Stimulated activated CD8-positive, alpha-beta memory T cell treated with anti-CD3 and anti-CD28 coated beads, Interleukin-15, amount 100 ng/mL, for 4 hours (primary cell): Measurements from ENCODE around the gene CUL1.
"Not testable (repeated sequence)": the region's sequence is repeated elsewhere in the genome, so short reads cannot be mapped to it uniquely, and the experiment has no call there.

Experiments used
- DNase-seq, 2 donors: peaks; one replicate each; pipeline ENCODE4 v3.0.0-alpha.2; 2020; ENCODE audit warnings: low read depth in 2 of 2

CUL1 gene

DNA sequence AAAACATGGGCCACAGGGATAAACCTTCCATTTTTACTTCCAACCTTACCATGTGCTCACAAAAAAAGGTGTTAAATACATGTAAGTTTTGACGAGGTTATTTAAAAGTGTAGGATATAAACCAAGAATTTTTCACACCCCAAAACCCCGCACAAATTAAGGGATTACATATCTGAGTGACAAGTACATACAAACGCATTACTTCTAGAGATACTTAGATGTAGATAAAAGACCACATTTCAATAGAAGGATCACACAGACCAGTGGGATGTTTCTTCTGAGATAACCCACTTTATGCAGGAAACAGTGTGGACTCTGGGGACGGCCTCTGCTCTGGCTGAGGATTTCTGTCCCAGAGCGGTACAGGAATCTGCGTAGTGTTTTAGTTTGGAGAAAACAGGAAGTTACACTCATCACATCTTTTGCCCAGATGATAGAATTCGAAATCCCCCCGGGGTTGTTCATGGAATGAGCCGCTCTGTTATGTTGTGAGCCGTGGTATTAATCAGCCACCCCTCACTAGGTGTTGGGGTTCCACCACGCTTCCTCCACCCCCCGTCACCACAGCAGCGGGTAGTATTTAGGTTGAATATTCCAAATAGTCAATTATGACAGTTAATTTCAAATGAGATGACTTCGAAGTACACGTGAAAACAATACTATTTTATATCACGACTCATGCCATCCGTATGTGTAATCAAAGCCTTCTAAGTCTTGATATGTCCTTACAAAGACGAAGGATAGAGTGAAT is 1.3 kb upstream of the CUL1 start:
- DNase-seq = peak in 1 of 2 donors; percentile 7

DNA sequence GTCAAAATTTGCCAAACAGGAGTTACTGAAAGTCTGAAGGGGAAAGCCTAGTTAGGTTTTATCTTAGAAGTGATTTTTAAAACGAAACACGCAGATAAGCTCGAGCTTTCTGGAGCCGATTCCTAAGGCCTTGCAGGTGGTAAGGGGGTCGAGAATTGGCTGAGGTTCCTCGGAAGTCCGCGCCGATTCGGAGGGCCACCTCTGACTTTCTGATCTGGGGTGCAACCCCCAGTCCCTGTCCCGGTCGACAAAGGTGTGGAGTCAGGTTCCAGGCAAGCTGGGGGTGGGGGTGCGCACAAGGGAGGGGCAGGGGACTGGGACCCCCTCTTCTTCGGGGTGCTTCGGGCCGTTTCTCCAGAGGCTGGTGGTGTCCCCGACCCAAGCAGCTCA is 701 bp upstream of the CUL1 start:
- no peak for DNase-seq

DNA sequence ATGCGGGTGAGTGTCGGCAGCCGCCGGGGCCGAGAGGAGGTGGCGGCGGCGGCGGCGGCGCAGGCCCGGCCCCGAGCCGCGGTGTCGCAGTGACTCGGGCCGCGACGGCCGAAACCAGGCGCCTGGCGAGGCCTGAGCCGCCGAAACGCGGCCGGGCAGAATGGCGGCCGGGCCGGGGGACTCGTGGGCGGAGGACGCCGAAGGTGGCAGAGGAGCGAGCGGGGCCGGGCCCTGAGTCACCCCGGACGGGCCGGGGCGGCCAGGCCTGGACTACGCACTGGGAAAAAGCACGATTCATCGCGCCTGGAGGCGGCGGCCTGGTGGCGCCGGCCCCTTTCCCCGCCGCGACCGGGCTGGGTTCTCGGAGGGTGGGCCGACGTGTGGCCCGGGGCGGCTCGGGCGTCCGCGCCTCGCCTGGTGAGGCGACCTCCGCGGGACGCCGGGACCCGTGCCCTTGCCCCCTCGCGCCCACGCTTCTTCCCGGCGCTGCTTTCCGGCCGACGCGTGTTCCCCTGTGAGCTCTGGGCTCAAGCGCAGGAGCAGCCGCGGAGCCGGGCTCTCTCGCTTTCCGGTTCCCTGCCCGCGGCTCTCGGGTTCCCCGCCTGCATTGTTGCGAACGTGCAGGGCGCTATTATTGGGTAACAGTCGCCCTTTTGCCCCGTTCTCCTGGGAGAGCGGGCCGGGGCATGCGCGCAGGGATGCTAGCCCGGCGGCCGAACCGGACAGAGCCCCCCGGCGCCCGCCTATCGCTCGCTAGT is 500 bp downstream of the CUL1 start:
- peak; percentile 3 to 23 for DNase-seq

DNA sequence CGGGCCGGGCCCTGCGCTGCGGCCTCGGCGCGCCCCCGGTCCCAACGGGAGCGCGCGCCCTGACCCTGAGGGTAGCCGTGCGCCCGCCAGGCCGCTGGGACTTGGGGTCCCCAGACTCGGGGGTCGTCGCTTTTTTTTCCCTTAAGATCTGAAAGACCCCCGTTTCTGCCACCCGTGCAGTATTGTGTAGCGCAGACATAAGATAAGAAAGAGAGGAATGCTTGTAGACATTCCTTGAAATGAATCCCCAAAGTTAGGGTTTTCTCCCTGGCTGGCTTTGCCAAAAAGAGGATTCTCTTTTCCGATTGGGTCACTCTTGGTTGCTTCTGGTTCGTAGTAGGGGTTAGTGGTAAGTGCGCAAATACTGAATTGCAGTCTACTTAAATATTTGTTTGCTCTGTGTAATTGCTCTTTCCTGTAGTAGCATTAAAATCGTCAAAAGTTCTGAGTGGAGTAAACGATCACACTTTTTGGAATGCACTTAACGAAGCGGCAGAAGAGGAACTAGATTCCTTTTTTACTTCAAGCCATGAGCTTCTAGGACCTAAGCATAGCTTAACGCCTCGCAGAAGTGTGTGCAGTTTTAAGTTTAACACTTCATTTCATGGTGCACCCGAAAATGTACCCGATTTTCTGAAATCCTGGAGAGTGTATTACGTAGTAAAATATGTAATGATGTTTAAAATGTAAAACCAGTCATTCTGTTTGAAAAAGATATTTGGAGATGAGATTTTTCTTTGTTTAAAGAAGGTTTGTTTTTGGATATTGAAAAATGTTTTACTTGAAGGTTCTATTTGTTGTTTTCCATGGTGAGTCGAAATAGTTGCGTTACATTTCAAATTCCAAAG is 1.3 kb downstream of the CUL1 start:
- no peak for DNase-seq

DNA sequence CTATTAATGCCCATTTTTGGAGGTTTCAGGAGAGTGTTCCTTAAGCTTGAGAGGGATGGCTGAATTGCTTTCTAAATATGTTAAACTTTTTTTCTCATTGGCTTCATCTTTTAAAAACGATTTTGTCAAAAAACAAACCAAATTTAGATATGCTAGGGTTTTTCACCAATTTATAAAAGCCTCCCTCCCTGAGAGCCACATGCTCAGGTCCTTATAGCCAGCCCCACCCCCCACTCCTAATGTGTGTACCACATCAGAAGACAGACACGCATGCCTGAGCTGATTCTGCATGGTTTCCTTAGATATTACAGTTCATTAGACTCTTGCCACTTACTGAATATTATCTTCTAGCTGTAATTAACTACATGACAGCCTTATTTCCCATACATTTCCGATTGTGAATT is 2.0 kb downstream of the CUL1 start:
- DNase-seq = peak in 1 of 2 donors; percentile 20

DNA sequence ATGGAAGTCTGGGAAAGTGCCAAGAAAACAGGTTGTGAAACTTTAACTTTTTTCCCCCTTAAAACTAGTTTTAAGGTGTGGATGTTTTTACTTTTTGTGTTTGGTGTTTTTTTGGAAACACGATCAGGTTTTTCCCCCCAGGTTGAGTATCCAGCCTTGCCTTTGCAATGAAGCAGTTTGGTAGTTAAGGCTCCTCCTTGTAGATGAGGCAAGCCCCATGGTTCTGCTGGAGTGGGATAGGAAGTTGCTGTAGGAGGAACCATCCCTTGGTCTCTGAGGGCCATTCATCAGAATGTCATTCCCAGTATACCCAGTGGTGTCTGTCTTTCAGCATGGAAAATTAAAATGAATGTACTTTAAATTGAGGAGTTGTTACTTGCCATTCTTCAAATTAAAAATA is 2.7 kb downstream of the CUL1 start:
- no peak for DNase-seq

DNA sequence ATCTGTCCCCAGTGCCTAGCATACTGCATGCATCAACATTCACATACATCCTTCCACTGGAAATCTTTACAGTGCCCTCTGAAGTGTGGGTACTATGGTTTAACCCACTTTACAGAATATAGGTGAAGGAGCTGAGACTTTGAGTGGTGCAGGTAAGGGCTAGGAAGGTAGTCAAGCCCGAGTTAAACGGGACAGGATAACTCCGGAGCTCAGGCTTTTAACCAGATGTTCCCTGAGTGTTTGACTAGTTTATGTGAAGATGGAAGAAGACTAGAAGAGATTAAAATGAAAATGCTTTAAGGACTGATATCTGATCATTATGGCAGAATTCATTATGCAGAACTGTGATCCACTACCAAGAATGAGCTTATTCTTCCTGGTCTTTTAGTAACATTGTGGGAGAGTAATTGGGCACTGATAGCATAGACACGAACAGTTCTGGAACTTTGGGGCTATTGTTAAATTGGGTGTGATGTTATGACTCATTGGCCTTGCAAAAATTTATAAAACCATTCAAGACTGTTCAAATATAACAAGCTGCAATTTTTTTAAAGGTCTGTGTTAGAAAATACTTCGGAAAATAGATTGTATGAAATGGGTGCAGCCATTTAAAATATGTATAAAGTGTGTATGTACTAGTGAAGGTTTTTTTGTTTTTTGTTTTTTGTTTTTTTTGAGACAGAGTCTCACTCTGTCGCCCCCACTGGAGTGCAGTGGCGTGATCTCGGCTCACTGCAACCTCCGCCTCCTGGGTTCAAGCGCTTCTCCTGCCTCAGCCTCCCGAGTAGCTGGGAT is 4.4 kb downstream of the CUL1 start:
- no peak for DNase-seq

DNA sequence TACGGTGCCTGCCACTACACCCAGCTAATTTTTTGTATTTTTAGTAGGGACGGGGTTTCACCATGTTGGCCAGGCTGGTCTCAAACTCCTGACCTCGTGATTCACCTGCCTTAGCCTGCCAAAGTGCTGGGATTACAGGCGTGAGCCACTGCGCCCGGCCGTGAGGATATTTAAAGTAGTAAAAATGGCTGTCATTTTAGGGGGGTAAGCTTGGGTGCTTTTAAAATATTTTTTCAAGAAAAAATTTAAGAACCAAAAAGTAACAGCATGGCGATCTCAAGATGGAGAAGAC is 4.9 kb downstream of the CUL1 start:
- DNase-seq = not testable (repeated sequence)

DNA sequence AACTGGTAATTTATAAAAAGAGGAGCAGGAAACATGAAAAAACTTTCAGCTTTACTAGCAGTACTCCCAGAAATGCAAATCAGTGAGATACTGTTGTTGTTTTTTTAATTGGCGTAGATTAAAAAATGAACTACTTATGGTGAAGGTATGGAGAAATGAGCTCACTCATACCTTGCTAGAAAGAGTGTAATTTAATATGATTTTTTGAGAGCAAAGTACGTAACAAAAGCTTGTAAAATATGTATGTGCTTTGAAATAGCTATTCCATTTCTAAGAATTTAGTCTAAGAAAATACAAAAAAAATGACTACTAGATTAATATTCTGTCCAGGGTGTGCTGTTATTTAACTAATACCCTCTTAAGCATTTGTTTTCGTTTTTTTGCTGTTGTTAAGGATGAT is 5.5 kb downstream of the CUL1 start:
- no peak for DNase-seq

DNA sequence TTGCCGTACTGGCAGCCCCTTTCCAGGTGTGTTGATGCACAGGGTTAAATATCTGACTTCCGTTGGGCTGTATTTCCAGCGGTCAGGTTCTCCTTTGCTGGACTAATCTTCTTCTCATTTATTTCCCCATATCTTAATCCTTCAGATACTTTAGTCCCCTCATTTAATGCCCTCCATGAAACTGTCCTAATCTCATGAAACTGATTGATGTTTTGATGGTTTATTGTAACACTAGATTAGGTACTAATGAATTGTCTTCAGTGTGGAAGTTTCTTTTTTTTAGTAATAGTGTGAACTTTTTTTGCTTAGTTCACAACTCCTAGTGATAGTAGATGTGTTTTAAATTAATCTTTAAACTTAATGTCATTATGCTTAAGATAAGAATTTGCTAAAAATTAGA is 6.3 kb downstream of the CUL1 start:
- DNase-seq = no peak

DNA sequence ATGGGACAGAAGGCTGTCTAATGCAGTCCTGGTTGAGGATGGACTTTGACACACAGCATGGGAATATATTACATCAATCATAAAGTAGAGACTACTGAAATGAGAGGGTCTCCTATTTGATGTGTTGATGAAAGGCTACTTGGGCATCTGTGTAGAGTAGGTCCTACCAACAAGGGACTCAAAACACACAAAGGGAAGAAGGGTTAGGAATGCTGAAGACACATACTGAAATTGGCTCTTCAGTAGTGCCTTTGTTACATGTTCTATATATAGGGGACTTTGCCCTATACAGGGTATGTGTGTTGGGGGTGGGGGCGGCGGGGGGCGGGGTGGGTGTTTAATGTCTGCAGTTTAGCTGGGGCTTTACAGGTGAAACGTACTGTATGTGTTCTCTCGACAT is 7.7 kb downstream of the CUL1 start:
- no peak for DNase-seq

DNA sequence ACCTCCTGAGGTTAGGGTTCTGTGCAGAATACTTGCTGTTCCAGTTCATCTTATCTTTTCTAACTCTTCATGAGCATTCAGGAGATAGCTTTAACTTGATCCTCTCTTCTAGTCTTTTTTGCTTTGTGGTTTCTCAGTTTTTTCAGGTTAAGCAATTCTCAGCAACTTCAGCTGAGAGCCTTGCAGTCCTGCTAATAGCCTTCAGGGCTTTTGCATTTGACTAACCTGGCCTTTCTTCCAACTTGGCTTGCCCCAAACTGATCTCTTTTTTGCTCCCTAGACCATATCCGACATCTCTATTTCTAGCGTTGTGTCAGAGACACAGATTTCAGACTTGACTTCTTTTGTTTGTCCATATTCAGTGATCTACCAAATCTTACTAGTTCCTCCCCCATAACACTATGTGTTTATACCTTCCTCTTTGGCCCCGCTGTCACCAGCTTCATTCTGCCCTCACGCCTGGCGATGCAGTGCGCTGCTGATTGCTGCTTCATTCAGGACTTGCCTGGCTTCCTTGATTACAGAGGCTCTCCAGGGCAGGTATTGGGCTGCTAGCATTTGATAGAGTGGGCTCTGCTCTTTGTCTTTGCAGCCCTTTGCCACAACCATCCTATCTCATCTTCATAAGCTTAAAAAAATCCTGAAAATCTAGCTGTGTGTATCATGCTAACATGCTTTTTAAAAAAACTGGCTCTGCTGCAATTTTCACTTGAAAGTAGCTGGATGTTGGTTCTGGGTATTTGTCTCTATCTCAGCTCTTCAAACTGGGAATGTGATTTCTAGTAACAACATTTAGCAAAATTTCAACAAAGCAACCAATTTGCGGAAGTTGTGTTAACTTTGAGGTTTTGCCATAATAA is 9.6 kb downstream of the CUL1 start:
- no peak for DNase-seq

DNA sequence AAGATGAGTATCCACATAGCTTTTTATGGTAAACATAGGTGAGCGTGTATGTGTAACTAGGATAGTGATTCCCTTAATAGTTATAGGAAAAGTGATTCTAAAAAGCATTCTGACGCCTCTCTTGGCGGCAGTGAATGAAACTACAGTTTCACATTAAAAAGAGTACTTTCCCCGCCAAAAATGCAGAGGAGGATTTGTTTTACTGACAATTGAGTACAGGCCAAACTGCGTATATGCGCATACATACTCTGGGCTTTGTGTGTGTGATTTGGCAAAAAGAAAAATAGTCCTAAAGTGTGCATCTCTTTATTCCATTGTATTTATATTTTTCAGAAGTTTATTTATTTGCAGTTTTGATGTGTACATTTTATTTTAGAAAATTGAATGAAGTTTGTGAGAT is 10.3 kb downstream of the CUL1 start:
- no peak for DNase-seq

DNA sequence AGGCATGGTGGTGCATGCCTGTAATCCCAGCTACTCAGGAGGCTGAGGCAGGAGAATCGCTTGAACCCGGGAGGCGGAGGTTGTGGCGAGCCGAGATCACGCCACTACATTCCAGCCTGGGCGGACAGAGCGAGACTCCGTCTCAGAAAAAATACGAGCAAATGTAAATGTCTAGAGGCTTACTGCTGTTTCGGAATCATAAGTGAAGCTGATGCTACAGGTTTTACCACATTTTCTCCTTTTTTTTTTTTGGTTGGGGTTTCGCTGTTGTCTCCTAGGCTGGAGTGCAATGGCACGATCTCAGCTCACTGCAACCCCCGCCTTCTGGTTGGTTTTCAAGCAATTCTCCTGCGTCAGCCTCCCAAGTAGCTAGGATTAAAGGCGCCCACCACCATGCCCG is 11.7 kb downstream of the CUL1 start:
- DNase-seq = not testable (repeated sequence)

DNA sequence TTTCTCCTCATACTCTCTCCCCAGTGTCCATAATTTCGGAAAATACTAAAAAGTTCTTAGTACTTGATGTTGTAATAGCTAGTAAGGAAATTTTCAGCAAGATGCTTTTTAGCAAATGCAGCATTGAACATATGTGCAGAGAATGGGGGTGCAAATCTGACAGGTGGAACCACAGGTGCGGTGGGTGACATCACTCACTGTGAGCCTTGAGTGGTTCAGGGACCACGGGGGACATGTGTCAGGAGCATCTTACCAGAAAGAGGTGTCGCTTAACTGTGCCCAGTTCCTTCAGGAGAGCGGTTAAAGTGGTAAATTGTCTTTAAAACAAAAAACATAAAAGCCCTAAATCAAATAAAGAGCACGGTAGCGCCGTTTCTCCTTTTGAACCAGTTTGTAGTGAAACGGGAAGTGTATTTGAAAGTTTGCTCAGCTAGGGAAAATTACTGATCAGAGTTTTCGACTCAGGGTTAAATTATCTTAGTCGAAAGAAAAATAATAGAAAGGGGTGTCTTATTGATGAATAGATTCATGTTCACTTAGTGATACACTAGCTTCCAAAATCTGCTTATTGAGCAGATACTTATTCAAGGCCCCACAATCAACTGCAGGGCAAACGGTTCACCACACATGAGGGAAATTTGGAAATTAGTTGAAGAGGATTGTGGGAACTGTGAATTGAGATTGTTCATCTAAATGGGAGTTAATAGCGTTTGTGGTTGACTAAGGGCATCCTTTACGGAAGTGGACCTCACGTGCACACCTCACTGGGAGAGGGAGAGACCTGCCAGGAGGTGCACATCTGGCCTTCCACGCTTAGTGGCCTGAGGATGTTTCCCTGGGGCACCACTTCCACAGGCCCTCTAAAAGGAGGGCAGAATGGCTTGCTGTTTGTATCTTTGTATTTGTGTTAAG is 12.7 kb downstream of the CUL1 start:
- DNase-seq = no peak

DNA sequence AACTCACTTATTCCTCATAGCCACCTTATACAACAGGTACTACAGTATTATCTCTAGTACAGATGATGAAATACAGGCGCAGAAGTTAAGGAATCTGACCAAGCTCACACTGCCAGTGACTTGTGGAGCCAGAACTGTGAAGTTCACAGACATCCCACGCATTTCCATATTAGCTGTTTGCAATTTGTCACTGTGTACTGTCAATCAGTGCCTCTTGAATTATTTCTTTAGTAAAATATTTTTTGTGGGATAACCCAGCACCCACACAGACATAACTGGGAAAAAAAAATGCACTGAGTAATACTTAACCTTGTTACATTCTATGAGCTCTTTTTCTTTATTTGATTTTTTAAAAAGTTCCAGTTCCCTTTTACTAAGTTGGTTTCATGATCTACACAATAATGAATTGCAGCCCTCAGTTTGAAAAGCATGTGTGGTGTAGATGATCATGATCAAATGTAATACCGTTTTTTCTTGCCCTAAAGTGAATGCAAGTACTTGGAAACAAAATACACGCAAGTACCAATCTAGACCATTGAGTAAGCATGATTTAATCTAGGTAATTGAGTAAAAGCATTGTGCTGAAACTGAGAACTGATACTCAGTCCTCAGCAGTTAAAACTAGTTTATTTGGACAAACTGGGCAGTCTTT is 14.1 kb downstream of the CUL1 start:
- no peak for DNase-seq

DNA sequence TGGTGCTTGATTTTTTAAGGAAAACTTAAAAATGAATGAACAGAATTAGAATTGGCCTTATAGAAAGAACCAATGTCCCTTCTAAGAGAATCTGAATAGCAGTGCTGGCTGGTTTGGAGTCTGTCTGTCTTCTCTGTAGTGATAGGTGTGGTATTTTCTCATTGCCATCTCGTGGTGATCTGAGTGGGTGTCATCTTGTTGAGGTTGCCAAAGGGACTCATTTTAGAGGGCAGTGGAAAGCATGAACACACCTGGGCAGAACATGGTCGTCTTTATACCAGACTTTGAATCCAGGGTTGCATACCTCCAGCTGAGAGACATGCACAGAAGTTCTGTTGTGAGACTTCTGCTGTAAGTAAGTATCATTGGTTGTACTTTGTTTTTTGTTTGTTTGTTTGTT is 15.8 kb downstream of the CUL1 start:
- DNase-seq = no peak

DNA sequence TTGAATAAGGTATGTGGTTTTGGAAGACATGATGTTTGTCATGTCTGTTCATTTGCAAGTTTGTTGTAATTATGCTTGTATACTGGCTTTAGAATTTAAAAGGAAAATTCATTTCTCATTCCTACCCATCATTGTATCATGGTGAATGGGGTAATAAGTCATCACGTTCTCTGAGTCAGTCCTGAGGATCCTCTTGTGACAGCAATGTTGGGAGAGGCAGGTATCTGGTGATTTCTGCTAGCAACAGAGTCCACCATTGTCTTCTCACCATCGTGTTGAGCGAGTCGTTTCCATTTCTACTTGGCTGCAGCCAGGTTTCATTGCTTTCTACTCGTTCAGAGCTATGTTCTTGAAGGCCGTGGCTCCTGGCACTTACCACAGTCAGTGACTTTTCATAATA is 16.3 kb downstream of the CUL1 start:
- no peak for DNase-seq

DNA sequence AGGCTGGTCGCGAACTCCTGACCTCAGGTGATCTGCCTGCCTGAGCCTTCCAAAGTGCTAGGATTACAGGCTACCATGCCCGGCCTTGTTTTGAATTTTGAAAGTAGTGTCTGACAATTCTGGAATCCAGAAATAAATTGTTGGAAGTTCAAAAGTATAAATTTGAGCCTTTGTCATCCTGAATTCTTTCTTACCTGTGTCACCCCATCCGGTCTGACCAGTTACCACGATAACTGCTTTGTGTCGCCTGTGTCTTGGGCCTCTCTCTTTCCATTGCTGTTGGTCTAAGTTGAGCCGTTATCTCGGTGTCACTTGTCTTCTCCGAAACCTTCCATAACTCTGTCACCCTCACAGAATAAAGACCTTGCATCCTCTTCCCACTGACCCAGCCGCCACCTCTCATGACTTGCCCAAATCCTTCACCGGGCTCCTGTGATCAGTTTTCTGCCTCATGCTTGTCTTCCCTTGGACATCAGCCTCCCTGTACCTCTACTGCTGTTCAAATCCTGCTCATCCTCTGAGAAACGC is 18.6 kb downstream of the CUL1 start:
- DNase-seq = no peak
